ENCODE results near the gene MCC. TPM values are rescaled to one million over a fixed set of nuclear protein-coding genes. Genes with fewer than 3 reads are reported as not detected.

The MCC gene
- total RNA-seq, 1 experiment from 2014 or later, result 7.1 TPM

GRCh38 chr5:113181409-113181808, 306.8 kb downstream of the MCC start:
- POLR2A ChIA-PET (ENCODE audit: unreplicated experiment), result no interaction called here
- intact Hi-C loops (cut with micrococcal nuclease), result no loop called here
- CTCF ChIA-PET, result no interaction called here
- H3K4me3 ChIP-seq (ENCODE audit: low read length), result no peak overlapping the region
- peaks cover 11% of the 10 kb centered on the region; the same call in 1 of the 2 replicates for H3K27me3 ChIP-seq (ENCODE audit: low read length)
- no TSS peak for BruUV-seq (replicated peaks)
- no peak overlapping the region for H3K9ac ChIP-seq (ENCODE audit: low read length)
- H3K79me2 ChIP-seq (ENCODE audit: low read length), result no peaks in the 10 kb centered on the region
- no peaks in the 10 kb centered on the region for H3K9me3 ChIP-seq (ENCODE audit: low read length)
- no peaks in the 10 kb centered on the region for H3K9me2 ChIP-seq (replicated peaks; ENCODE audit: low read length)
- H3K4me1 ChIP-seq (ENCODE audit: insufficient read depth, low read length), result no peaks in the 10 kb centered on the region
- no peak overlapping the region for H2AFZ ChIP-seq (ENCODE audit: low read length)
- DNase-seq (no peak), ATAC-seq (no peak)
- no peaks in the 10 kb centered on the region for H4K20me1 ChIP-seq (ENCODE audit: low read length)
- no peak for TF ChIP-seq EZH2phosphoT487 (IDR thresholded peaks at IDR 0.05; ENCODE audit: borderline replicate concordance, low read length)
- H3K27ac ChIP-seq (ENCODE audit: low read length), result no peak overlapping the region
- H3K36me3 ChIP-seq (ENCODE audit: low read depth, low read length), result no peaks in the 10 kb centered on the region
- no peaks in the 10 kb centered on the region for H3F3A ChIP-seq (ENCODE audit: low read length, unreplicated experiment)
- H3K4me2 ChIP-seq (ENCODE audit: low read length), result no peak overlapping the region

GRCh38 chr5:113179156-113179555, 309.1 kb downstream of the MCC start:
- Histone ChIP-seq H3K4me2 (ENCODE audit: low read length) (no peak overlapping the region), H4K20me1 (ENCODE audit: low read length) (no peaks in the 10 kb centered on the region), H3K9me3 (ENCODE audit: low read length) (no peaks in the 10 kb centered on the region), H3F3A (ENCODE audit: low read length, unreplicated experiment) (no peaks in the 10 kb centered on the region), H3K4me1 (ENCODE audit: insufficient read depth, low read length) (no peaks in the 10 kb centered on the region), H3K27me3 (ENCODE audit: low read length) (peaks cover 6% of the 10 kb centered on the region; the same call in 1 of the 2 replicates), H3K4me3 (ENCODE audit: low read length) (no peak overlapping the region), H3K27ac (ENCODE audit: low read length) (no peak overlapping the region), H3K36me3 (ENCODE audit: low read depth, low read length) (no peaks in the 10 kb centered on the region), H3K9ac (ENCODE audit: low read length) (no peak overlapping the region), H3K79me2 (ENCODE audit: low read length) (no peaks in the 10 kb centered on the region), H2AFZ (ENCODE audit: low read length) (no peak overlapping the region), H3K9me2 (replicated peaks; ENCODE audit: low read length) (no peaks in the 10 kb centered on the region)
- POLR2A ChIA-PET (ENCODE audit: unreplicated experiment), result no interaction called here
- TF ChIP-seq CTCF (conservative IDR thresholded peaks at IDR 0.05; ENCODE audit: low read depth, low read length) (no peak), EZH2phosphoT487 (IDR thresholded peaks at IDR 0.05; ENCODE audit: borderline replicate concordance, low read length) (no peak), EZH2 (IDR thresholded peaks at IDR 0.05; ENCODE audit: low read length, unreplicated experiment) (no peak)
- CTCF ChIA-PET, result no interaction called here
- intact Hi-C loops (cut with micrococcal nuclease), result no loop called here
- ATAC-seq (no peak), DNase-seq (no peak)
- BruUV-seq (replicated peaks), result no TSS peak

GRCh38 chr5:113178073-113178779, 310.0 kb downstream of the MCC start:
- Histone ChIP-seq H3K9ac (ENCODE audit: low read length) (no peak overlapping the region), H3F3A (ENCODE audit: low read length, unreplicated experiment) (no peaks in the 10 kb centered on the region), H3K27me3 (ENCODE audit: low read length) (peaks cover 6% of the 10 kb centered on the region; the same call in 1 of the 2 replicates), H2AFZ (ENCODE audit: low read length) (no peak overlapping the region), H3K9me2 (replicated peaks; ENCODE audit: low read length) (no peaks in the 10 kb centered on the region), H3K27ac (ENCODE audit: low read length) (no peak overlapping the region), H4K20me1 (ENCODE audit: low read length) (no peaks in the 10 kb centered on the region), H3K4me1 (ENCODE audit: insufficient read depth, low read length) (no peaks in the 10 kb centered on the region), H3K36me3 (ENCODE audit: low read depth, low read length) (no peaks in the 10 kb centered on the region), H3K9me3 (ENCODE audit: low read length) (no peaks in the 10 kb centered on the region), H3K4me3 (ENCODE audit: low read length) (no peak overlapping the region), H3K4me2 (ENCODE audit: low read length) (no peak overlapping the region), H3K79me2 (ENCODE audit: low read length) (no peaks in the 10 kb centered on the region)
- no peak for ATAC-seq
- DNase-seq, result no peak
- intact Hi-C loops (cut with micrococcal nuclease), result no loop called here
- TF ChIP-seq CTCF (conservative IDR thresholded peaks at IDR 0.05; ENCODE audit: low read depth, low read length), result no peak
- TF ChIP-seq EZH2phosphoT487 (IDR thresholded peaks at IDR 0.05; ENCODE audit: borderline replicate concordance, low read length), result no peak
- POLR2A ChIA-PET (ENCODE audit: unreplicated experiment), result no interaction called here
- no TSS peak for BruUV-seq (replicated peaks)
- CTCF ChIA-PET, result no interaction called here

All from PC-3 (cell line).